AG08396 (cell line): ENCODE results near the gene TSPAN10.

Experiments used
- DNase-seq: peaks from one replicate; pipeline ENCODE4 v3.0.0; 2012; ENCODE audit warnings: low spot score, mixed read lengths

TSPAN10 gene

GRCh38 chr17:81688616-81689015, 51.6 kb downstream of the TSPAN10 start:
- no peak for DNase-seq

GRCh38 chr17:81690066-81690465, 53.1 kb downstream of the TSPAN10 start:
- no peak for DNase-seq

- no peak for DNase-seq
These were observed 53.6 kb downstream of the TSPAN10 start for GRCh38 chr17:81690549-81690948.

- DNase-seq: no peak
These were observed 54.2 kb downstream of the TSPAN10 start for GRCh38 chr17:81691196-81691595.

- DNase-seq: no peak
These were observed 54.6 kb downstream of the TSPAN10 start for GRCh38 chr17:81691608-81692007.

GRCh38 chr17:81693509-81694210, 56.7 kb downstream of the TSPAN10 start:
- no peak for DNase-seq

GRCh38 chr17:81694810-81695209, 57.8 kb downstream of the TSPAN10 start:
- no peak for DNase-seq

- no peak for DNase-seq
These were observed 58.2 kb downstream of the TSPAN10 start for GRCh38 chr17:81695211-81695610.

GRCh38 chr17:81695801-81696200, 58.8 kb downstream of the TSPAN10 start:
- no peak for DNase-seq

GRCh38 chr17:81696218-81696941, 59.4 kb downstream of the TSPAN10 start:
- DNase-seq: no peak

- no peak for DNase-seq
These were observed 60.5 kb downstream of the TSPAN10 start for GRCh38 chr17:81697261-81698044.
